Activated CD8-positive, alpha-beta memory T cell treated with anti-CD3 and anti-CD28 coated beads for 1 hour (primary cell): ENCODE results near the gene CFAP46.
"Not testable (repeated sequence)": the region's sequence is repeated elsewhere in the genome, so short reads cannot be mapped to it uniquely, and the experiment has no call there.

Source experiments
- DNase-seq, 2 donors: peaks; one replicate each; pipeline ENCODE4 v3.0.0-alpha.2; 2020; ENCODE audit warnings: low read depth in 1 of 2; ENCODE audit errors: extremely low read depth in 1 of 2

Gene CFAP46

GRCh38 chr10:132945125-132945893 lies 2.9 kb upstream of the CFAP46 start:
- DNase-seq = no peak

GRCh38 chr10:132944510-132944909 lies 2.1 kb upstream of the CFAP46 start:
- no peak for DNase-seq

GRCh38 chr10:132943791-132944404 lies 1.5 kb upstream of the CFAP46 start:
- no peak for DNase-seq

GRCh38 chr10:132943058-132943790 lies 854 bp upstream of the CFAP46 start:
- DNase-seq = no peak

GRCh38 chr10:132941640-132942051 lies 724 bp downstream of the CFAP46 start:
- DNase-seq = no peak

- DNase-seq = no peak
These were observed 1.4 kb downstream of the CFAP46 start for GRCh38 chr10:132940791-132941465.

- DNase-seq = no peak
These were observed 2.2 kb downstream of the CFAP46 start for GRCh38 chr10:132939957-132940790.

- DNase-seq = no peak
These were observed 2.9 kb downstream of the CFAP46 start for GRCh38 chr10:132939378-132939955.

GRCh38 chr10:132938472-132939339 lies 3.7 kb downstream of the CFAP46 start:
- no peak for DNase-seq

- DNase-seq = no peak
These were observed 4.5 kb downstream of the CFAP46 start for GRCh38 chr10:132937861-132938260.

- DNase-seq = no peak
These were observed 7.4 kb downstream of the CFAP46 start for GRCh38 chr10:132934953-132935352.

GRCh38 chr10:132933308-132934042 lies 8.9 kb downstream of the CFAP46 start:
- no peak for DNase-seq

GRCh38 chr10:132932461-132933307 lies 9.7 kb downstream of the CFAP46 start:
- no peak for DNase-seq

- DNase-seq = not testable (repeated sequence)
These were observed 10.8 kb downstream of the CFAP46 start for GRCh38 chr10:132931258-132932250.

- not testable (repeated sequence) for DNase-seq
These were observed 11.7 kb downstream of the CFAP46 start for GRCh38 chr10:132930701-132931100.

GRCh38 chr10:132929953-132930548 lies 12.3 kb downstream of the CFAP46 start:
- no peak for DNase-seq
